ENCODE results near the gene KIAA1958.
A peak's percentile ranks its signal among the peaks of the same experiment; 100 is the strongest.
"Not testable (repeated sequence)": the region's sequence is repeated elsewhere in the genome, so short reads cannot be mapped to it uniquely, and the experiment has no call there.

The KIAA1958 gene

DNA sequence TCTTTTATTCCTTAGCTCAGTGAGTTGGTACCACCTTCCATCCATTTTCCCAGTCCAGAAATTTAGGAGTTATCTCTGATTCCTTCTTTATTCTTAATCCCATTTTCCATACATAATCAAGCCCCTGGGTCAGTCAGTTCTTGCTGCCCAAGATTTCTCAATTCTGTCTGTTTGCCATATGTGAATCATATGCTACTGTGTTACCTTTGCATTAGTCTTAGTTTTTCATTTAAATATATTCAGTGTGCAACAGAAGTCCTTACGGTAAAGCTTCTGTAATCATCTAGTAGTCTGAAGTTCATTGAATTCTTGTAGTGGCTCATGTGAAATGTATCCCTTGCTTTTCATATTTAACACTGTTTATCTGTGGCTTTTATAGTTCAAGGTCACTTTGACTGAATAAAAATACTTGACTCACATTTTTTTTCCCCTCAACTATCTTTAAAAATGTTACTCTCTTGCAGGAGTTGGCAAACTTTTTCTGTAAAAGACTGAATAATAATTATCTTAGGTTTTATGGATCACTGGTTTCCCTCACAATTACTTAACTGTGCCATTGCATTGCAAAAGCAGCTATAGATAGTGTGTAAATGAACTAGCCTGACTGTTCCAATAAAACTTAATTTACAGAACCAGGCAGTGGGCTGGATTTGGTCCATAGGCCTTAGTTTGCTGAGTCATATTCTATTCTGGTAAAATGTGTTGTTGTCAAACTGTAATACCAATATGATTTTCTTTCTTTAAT is 6.9 kb downstream of the KIAA1958 start:
- no peak for DNase-seq

DNA sequence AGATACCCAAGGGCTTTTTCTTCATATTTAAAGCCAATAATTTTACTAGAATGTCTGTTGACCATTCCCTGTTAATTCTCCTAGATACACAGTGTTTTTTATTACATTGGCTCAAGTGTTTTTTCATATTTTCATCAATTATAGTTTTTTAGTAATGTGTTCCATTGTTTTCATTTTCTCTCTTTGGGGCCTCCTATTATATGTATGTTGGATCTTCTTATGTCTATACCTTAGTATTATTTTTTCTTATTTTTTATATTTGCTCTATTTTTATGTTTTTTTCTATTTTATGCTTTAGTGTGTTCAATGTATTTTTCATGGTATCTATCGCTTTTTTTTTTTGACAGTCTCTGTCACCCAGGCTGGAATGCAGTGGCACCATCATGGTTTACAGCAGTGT is 7.5 kb downstream of the KIAA1958 start:
- no peak for DNase-seq

DNA sequence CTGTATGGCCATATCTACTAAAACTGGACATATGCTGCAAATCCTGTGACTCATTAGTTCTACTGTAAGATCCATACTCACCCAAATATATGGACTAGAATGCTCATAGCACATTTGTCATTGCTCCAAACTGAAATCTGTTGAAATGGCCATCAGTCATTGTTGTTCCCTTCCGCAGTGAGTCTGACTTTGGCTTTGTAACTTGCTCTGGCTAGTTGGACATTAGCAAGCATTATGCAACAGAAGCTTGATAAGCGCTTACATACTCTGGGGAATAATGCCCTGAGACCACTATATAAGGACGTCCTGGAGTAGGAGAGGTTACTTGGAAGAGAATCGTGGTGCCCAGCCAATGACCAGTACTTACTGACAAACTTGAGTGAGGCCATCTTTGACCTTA is 9.0 kb downstream of the KIAA1958 start:
- no peak for DNase-seq

GRCh38 chr9:112496074-112496722 is 9.6 kb downstream of the KIAA1958 start:
- DNase-seq, result no peak

DNA sequence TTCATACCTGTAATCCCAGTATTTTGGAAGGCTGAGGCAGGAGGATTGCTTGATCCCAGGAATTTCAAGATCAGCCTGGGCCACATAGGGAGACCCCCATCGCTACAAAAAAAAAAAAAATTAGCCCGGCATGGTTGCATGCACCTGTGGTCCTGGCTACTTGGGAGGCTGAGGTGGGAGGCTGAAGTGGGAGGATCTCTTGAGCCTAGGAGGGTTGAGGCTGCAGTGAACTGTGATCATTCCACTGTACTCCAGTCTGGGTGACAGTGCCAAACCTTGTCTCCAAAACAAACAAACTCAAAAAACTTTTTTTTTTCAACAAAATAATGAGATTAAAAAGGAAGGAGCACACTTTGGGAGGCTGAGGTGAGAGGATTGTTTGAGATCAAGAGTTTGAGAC is 14.2 kb downstream of the KIAA1958 start:
- no peak for DNase-seq

GRCh38 chr9:112501287-112501686 is 14.7 kb downstream of the KIAA1958 start:
- no peak for DNase-seq

- DNase-seq, result no peak
These were observed 15.7 kb downstream of the KIAA1958 start for GRCh38 chr9:112502175-112502946.

- no peak for DNase-seq
These were observed 16.5 kb downstream of the KIAA1958 start for GRCh38 chr9:112503170-112503569.

- peak in 1 of 2 experiments; percentile 39 for DNase-seq
These were observed 18.5 kb downstream of the KIAA1958 start for GRCh38 chr9:112505086-112505485.

- peak; percentile 9 to 77 for DNase-seq
These were observed 19.0 kb downstream of the KIAA1958 start for GRCh38 chr9:112505607-112506006.

- DNase-seq, result no peak
These were observed 19.9 kb downstream of the KIAA1958 start for GRCh38 chr9:112506571-112506970.

DNA sequence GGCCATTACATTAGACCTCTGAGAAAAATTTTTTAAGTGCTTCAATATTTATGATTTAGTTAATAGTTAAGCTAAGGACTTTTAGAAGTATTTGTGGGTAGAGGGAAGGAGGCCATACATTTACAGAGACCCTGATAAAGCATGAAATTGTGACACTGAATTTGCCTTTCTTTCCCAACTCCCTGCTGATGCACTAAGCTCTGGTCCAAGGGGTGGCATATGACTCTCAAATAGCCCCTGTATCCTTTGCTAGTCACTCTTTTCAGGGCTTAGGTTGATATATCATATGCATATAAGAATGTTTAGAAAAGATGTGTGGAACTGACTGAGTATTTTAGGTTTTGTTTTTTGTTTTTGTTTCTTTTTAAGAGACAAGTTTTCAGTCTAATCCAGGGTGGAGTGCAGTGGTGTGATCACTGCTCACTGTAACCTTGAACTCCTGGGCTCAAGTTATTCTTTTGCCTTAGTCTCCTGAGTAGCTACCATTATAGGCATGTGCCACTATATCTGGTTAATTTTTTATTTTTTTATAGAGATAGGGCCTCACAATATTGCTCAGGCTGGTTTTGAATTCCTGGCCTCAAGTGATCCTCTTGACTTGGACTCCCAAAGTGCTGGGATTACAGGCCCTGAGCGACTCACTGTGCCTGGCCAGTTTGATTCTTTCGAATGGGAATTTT is 20.5 kb downstream of the KIAA1958 start:
- DNase-seq, result no peak

- peak in 1 of 2 experiments; percentile 18 for DNase-seq
These were observed 21.8 kb downstream of the KIAA1958 start for GRCh38 chr9:112508377-112508776.

DNA sequence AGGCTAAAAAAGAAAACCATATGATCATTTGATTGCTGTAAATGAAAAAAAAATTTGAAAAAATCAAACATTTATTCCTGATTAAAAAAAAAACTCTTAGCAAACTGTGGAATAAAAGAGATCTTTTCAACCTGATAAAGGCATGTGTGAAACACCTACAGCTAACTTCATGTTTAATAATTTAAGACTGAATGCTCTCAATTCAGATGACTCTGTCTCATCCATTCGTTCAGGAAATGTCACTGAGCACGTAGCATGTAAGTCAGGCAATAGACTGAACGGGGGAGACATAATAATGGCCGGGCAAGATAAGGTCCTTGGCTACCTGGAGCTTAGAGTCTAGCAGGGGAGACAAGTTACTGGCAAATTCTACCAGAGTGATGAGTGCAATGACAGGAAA is 25.8 kb downstream of the KIAA1958 start:
- not testable (repeated sequence) for DNase-seq

- no peak for DNase-seq
These were observed 30.1 kb downstream of the KIAA1958 start for GRCh38 chr9:112516769-112517168.

- no peak for DNase-seq
These were observed 33.4 kb downstream of the KIAA1958 start for GRCh38 chr9:112520069-112520468.

DNA sequence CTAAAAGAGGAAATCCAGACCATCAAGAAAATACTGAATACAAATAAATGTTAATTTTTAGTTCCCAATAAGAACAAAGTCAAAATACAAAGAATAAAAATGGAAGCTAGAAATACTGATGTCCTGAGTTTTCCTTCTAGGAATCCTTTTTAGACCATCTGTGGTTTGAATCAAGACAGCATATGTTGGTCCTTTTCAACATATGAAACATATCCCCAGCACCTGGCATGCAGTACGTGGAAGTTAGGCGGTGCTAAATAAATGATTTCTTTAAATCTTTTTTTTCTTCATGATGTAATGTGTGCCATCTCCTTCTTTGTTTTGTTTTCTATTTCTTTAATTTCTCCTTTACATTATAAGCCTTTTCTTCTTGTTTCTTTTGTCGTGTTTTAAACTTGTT is 34.0 kb downstream of the KIAA1958 start:
- no peak for DNase-seq

- no peak for DNase-seq
These were observed 40.3 kb downstream of the KIAA1958 start for GRCh38 chr9:112526973-112527372.

- no peak for DNase-seq
These were observed 41.3 kb downstream of the KIAA1958 start for GRCh38 chr9:112527959-112528358.

DNA sequence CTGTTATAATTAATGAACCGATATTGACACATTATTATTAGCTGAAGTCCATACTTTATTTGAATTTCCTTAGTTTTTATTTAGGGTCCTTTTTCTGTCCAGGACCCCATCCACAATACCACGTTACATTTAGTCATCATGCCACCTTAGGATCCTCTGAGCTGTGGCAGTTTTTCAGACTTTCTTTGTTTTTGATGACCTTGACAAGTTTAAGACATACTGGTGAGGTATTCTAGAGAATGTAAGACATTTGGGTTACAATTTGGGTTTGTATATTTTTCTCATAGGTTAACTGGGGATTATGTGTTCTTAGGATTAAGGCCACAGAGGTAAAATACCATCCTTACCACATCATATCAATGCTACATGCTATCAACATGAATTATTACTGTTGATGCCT is 42.7 kb downstream of the KIAA1958 start:
- no peak for DNase-seq

- peak in 1 of 2 experiments; percentile 17 for DNase-seq
These were observed 44.2 kb downstream of the KIAA1958 start for GRCh38 chr9:112530751-112531205.

DNA sequence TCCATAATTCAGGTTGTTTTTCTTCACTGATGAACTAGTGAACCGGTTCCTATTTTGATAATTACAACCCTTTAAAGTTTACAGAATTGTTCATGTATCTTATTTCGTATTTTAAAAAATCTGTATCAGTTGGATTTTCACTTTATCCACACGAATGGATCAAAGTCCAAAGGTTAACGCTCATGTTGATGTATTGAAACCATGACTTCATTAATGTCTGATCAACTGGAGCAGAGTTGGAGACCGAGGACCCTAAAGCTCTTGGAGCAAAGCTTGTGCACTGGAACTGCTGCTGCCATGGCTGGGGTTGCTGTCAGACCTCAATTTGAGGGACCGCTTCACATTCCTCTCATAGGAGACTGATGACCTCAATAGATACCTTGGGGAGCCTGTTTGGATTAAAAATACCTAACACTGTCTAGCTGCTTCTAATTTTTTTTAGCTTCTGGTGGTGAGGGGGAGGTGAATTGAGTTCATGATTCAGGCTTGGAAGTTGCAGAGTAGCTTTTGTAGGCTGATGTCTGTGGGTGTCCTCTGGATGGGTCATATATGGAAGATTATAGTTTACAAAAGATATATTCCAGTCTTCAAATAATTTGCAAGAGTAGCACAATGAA is 45.1 kb downstream of the KIAA1958 start:
- DNase-seq, result no peak

DNA sequence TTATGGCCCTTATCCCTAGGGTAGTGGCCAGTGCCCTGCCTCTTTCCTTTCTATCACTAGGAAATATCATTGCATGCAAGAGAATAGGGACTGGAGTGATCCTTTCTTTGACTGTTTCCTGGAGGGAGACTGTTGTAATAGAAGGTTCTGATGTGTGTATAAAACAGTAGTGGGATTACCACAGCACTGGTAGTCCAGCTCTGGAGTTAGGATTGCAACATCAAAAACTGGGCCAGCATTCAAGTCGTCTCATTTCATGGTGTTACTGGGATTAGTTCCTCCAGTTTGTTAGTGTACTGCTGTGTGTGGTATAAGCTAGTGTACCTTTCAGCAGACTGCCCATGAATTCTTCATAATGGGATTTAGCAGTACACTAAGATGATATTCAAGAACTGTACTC is 45.8 kb downstream of the KIAA1958 start:
- no peak for DNase-seq
